ENCODE measurements around the gene TMPRSS13.
"Not testable (repeated sequence)": the region's sequence is repeated elsewhere in the genome, so short reads cannot be mapped to it uniquely, and the experiment has no call there.

TMPRSS13 gene

GRCh38 chr11:117872420-117872961 lies 56.7 kb downstream of the TMPRSS13 start:
- DNase-seq (ENCODE audit: low read depth): no peak

- DNase-seq (ENCODE audit: low read depth): no peak
Measured at GRCh38 chr11:117871784-117872183, 57.4 kb downstream of the TMPRSS13 start.

- DNase-seq (ENCODE audit: low read depth): no peak
Measured at GRCh38 chr11:117871160-117871559, 58.0 kb downstream of the TMPRSS13 start.

- DNase-seq (ENCODE audit: low read depth): no peak
Measured at GRCh38 chr11:117870103-117870952, 58.9 kb downstream of the TMPRSS13 start.

- no peak for DNase-seq (ENCODE audit: low read depth)
Measured at GRCh38 chr11:117869604-117870003, 59.6 kb downstream of the TMPRSS13 start.

GRCh38 chr11:117868815-117869561 lies 60.2 kb downstream of the TMPRSS13 start:
- DNase-seq (ENCODE audit: low read depth): no peak

GRCh38 chr11:117868088-117868487 lies 61.1 kb downstream of the TMPRSS13 start:
- no peak for DNase-seq (ENCODE audit: low read depth)

- no peak for DNase-seq (ENCODE audit: low read depth)
Measured at GRCh38 chr11:117866526-117866925, 62.7 kb downstream of the TMPRSS13 start.

- DNase-seq (ENCODE audit: low read depth): not testable (repeated sequence)
Measured at GRCh38 chr11:117865546-117865945, 63.7 kb downstream of the TMPRSS13 start.

- DNase-seq (ENCODE audit: low read depth): no peak
Measured at GRCh38 chr11:117863383-117863782, 65.8 kb downstream of the TMPRSS13 start.

- no peak for DNase-seq (ENCODE audit: low read depth)
Measured at GRCh38 chr11:117862753-117863152, 66.4 kb downstream of the TMPRSS13 start.

GRCh38 chr11:117862019-117862725 lies 67.0 kb downstream of the TMPRSS13 start:
- DNase-seq (ENCODE audit: low read depth): no peak

GRCh38 chr11:117861151-117862018 lies 67.8 kb downstream of the TMPRSS13 start:
- peak; percentile 8 for DNase-seq (ENCODE audit: low read depth)

GRCh38 chr11:117860139-117860538 lies 69.1 kb downstream of the TMPRSS13 start:
- DNase-seq (ENCODE audit: low read depth): no peak

- no peak for DNase-seq (ENCODE audit: low read depth)
Measured at GRCh38 chr11:117859488-117860112, 69.6 kb downstream of the TMPRSS13 start.

GRCh38 chr11:117859061-117859460 lies 70.1 kb downstream of the TMPRSS13 start:
- DNase-seq (ENCODE audit: low read depth): no peak

GRCh38 chr11:117857734-117858414 lies 71.3 kb downstream of the TMPRSS13 start:
- DNase-seq (ENCODE audit: low read depth): no peak

- no peak for DNase-seq (ENCODE audit: low read depth)
Measured at GRCh38 chr11:117855912-117856651, 73.1 kb downstream of the TMPRSS13 start.

- DNase-seq (ENCODE audit: low read depth): no peak
Measured at GRCh38 chr11:117855186-117855845, 73.9 kb downstream of the TMPRSS13 start.

All from EH (cell line).